GM20431 (cell line): ENCODE measurements around the gene CLSTN2.

ENCODE experiments used
- in situ Hi-C: fragments of 300-500 bp; cut with MseI, MboI; formaldehyde crosslinking; loops from one replicate; pipeline ENCODE4 v1.15.0; 2020; ENCODE audit warnings: low sequenced_read_pairs; ENCODE audit not compliant: unreplicated experiment

The CLSTN2 gene

DNA sequence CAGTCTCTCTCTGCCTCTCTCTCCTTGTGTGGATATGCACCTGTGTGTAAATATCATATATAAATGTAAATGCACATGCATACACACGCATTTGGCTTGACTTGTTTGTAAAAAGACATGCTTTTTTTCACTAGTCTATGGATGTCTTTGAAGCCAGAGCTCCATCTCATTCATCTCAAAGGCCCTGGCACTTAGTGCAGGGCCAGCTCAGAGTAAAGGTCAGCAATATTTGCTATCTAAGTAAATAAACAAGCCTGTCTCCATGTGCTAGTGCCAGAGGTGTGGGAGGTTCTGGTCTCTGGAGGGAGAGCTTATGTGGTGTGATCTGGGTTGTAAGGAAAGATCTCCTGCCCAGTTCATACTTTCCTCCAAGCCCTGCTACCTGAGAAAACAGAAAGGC, 5.6 kb downstream of the CLSTN2 start:
- in situ Hi-C loops = no loop called here

DNA sequence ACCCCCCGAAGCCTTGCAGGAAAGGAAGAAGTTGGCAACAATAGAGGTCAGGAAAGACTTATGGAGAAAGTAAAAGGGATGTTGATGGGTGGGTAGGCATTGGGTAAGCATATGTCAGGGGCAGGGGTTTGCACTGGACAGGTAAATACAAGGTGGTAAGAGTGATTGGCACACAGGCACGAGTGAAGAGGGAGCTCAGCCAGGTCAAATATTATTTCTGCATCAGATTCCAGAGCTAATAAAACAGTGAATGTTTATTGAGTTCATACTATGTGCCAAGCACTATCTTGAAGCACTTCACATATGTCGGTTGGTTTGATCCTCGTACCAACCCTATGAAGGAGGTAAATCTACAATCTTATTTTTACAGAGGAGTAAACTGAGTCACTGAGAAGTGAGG, 6.6 kb downstream of the CLSTN2 start:
- in situ Hi-C loops = no loop called here

DNA sequence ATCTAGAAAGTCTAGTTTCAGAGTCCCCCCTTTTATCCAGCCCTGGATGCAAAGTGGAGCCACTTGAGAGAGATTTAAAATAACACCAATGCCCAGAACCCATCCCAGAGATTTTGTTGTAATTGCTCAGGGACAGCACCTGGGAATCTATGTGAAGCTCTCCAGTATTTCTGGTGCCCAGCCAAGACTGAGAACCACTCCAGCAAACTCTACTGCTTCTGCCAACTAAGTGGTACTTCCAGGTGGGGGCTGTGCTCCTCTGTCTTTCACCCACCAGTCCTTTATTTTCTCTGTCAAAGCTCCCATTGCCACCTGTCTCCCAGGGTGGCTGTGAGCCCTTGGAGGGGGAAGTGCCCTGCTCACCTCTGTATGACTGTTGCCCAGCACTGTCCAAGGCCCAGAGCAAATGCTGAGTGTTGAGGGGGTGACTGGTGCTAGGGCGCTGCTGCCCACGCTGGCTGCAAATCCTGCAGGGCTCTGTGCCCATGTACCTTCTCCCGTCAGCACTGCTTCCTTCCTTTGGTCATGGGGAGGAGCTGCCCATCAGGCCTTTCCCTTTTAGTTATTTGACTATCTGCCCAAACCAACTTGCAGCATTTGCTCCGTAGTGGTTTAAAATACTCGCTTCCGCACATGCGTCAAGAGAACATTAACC, 9.4 kb downstream of the CLSTN2 start:
- in situ Hi-C loops = no loop called here

DNA sequence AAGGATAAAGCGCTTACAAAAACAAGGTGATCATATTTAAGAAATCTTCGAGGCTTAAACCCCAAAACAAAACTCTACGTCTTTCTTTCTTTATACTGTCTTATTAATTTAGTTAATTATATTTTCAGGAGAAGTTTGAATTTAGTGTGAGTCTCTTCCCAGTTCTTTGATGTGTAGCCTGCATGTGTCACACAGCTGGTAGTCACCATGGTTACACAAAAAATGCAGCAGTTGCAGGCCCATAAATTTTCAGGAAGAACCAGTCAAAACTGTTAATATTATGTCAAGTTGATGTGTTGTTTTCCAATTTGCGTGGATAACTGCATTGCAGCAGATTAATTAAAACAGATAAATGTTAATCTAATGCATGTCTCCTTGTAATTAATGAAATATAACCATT, 10.4 kb downstream of the CLSTN2 start:
- in situ Hi-C loops = no loop called here

DNA sequence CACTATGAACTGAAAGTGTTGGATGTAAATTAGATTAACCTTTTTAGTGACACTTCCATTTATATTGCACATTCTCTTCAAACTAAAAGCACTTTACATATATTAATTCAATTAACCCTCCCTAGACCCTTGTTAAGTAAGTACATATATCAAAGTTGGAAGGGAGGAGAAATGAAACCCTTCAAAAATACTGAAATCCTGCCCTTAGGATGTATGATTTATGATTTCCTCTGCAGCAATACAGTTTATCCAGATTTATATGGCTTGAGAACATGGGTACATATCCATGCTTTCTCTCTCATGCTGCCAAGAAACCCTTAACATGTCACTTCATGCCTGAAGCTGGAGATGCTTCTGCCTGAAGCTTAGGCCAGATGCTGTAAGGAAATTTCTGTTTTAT, 11.0 kb downstream of the CLSTN2 start:
- in situ Hi-C loops = no loop called here

DNA sequence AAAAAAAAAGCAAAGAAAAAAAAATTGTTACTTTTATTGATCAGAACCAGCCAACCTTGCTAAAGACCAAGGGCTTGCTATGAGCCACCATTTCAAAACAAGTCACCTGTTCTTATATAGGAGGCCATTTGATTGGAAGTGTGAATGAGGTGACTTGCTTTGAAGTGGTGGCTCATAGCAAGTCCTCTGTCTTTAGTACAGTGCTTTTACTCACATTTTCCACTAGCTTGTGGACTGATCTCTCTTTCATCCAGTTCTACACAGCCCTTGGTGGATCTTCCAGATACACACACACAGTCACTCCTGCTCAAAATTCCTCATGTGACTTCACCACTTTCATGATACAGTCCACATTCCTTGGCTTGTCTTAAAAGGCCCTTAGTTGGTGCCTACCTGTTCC, 13.5 kb downstream of the CLSTN2 start:
- in situ Hi-C loops = no loop called here

DNA sequence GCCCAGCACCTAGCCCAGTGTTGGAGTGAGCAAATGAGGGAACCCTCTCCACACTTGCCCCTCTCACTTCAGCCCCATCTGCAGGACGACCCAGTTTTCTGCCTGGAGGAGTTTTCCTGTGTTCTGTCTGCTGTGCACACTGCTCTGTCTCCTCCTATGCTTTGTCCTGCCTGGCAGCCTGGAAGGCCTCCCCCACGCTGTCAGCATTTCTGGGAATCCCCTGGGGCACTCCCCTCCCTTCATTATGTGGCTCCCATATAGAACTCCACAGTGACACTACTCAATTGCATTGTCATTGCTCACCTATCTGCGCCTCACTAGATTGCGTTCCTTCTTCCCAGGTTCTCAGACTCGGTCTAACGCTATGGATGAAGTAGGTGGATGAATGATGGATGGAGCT, 13.9 kb downstream of the CLSTN2 start:
- in situ Hi-C loops = no loop called here

DNA sequence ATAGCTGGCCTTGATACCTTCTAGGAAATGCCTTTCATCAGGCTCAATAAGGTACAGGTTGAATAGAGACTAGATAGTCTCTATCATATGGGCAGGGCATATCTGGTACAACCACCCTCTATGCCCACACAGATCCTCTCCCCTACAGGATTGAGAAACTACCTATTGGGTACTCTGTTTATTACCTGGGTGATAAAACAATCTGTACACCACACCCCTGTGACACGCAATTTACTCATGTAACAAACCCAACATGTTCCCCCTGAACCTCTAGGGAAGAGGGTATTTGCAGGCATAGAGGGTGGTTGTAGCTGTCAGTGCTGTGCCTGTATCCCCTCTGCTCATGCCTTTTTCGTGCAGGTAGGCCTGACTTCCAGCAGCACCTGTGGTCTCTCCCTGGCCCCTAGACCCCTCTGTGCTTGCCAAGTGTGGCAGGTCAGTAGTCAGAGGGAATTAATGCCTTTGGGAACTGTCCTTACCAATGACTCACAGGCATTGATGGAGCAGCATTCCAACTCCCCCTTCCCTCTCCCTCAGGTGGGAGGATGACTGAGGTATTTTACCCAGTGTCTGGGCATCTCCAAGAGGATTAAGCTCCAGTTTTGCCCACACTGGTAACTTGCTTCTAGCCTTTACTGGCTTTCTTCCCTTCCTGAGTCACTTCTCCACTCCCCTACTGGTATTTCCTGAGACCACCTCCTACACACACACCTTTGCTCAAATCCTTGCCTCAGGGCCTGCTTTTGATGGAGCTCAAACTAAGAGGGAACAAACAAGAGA, 18.3 kb downstream of the CLSTN2 start:
- in situ Hi-C loops = no loop called here

DNA sequence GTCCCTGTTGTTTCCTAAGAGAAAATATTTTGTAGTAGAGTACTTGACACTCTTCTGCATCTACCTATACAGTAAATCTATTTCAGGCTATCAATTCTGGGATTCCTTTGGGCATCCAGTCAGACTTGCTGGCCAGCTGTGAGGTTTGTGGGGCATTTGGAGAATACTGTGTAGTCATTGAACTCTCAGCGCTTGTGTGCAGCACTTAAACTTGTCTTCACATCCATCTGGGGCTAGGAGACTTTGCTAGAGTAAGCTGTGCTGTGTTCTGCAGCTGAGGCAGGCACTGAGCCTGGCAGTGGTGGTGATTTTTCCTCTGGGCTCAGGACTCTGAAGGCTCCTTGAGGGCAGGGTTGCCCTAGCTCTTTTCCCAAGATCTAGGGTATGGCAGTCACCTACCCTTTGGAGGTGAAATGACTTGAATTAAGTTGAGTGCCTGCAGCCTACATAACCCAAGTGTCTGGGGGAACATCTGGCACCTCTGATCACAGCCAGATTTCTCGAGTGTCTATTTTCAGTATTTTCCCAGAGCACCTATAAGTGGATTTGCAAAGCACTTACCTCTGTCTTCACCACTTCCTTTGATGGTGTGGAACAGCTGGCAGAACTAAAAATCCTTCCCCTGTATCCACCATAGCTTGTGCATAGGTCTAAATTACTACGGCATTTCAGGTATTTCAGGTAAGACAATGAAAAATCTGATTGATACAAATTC, 19.3 kb downstream of the CLSTN2 start:
- in situ Hi-C loops = no loop called here

DNA sequence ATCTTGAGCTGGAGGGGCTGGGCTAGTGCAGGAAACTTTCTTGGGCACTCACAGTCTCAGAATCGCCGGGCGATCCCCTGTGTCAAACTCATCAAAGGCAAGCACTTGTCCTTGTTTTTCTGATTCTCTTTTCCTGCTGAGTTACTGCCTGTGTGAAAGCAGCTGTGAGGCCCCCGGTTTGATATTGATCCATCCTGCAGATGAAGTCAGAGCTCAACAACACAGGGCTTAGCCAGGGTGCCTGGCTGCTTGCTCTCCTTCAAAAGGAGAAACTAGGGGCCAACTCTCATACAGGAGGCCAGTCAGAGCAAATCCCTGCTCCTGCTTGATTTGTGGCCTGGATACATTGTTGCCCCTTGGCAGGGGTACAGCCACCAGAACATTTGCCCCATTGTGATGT, 22.9 kb downstream of the CLSTN2 start:
- in situ Hi-C loops = no loop called here

DNA sequence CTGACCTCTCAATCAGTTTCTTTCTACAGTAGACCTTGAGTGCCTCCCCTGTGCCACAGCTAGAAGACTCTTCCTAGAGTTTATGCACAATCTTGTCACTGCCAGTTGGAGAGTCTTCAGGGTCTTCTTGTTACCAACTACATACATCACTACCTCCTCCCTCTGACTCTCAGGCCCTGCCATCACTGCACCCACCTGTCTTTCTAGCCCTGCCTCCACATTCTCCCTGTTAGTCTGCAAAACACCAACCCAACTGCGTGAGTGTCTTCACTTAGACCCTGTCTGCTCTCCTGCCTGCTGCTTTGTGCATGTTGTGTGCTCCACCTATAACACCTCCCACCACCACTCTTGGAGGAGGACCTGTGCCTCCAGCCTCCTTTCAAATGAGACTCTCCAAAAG, 34.4 kb downstream of the CLSTN2 start:
- in situ Hi-C loops = no loop called here

DNA sequence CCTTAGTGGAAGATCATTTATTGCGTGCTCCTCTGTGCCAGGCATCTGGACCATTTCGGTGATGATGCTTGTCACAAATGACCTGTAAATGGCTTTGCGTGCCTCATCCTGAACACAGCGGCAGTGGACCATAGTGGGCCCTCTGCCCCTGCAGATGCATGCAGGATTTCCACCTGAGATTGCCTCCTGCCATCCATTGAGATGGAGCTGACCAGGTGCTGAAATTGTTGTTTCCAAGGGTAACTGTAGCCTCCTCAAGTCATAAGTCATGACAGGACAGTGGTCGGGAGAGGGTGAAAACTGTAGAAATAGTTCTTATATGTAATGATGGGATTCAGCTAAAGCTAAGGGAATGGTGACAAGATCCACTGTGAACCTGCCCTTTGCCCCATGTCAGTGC, 35.5 kb downstream of the CLSTN2 start:
- in situ Hi-C loops = no loop called here

DNA sequence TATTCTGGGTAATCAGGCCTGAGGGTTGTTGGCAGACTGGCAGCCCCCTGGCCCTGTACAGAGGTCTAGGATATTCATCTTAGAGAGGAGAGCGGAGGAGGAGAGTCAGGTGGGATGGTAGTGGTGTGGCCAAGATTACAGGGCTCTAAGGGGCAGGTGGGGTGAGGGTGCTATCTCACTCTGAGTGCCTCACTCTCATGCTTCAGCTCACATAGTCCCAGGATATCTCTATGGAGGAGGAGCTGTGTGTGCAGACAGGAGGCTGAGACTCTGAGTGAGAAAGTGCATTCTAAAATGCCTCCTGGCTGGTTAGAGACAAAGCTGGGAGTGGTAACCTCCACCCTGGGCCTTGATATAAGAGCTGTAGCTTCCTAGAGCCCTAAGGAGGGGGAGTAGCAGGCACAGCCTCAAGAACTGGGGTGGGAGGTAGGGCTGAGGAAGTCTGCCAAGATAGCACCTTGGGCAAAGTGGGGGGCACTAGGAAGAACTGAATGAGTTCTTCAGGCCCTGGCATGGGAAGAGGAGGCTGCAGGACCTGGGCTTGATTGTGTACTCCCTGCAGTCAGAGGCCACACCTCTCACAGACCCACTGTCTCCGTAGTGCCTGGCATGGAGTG, 39.9 kb downstream of the CLSTN2 start:
- in situ Hi-C loops = no loop called here

DNA sequence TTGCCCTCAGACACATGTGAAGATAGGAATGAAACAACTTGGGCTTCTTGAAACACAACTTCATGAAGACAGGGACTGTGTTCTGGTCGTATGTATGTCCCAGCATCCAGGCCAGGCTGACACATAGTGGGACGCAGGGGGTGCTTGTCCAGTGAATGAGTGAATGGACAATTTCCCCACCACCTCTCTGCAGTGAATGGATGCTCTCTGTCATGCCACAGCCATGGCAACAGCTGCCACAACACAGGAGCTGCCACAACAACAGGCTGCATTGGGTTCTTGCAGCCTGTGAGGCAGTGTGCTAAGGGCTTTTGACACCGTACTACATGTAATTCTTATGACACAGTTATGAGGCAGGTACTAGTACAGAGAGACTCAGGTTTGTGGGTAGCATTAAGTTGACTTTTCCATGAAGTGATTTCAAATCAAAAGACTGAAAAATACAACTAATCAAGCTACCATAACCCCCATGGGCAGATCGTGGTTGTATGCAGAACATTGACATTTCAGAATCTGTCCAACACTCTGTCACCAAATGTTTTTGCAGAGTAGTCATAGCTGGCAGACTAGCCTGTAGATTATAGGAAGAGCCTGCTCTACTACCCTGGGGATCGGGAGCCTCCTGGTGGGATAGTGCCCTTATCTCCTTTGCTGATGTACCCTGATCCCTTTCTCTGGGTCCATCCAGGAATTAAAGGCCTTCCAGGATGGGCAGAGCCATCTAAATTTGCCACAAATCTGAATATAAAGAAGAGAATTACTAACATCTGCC, 40.8 kb downstream of the CLSTN2 start:
- in situ Hi-C loops = no loop called here

DNA sequence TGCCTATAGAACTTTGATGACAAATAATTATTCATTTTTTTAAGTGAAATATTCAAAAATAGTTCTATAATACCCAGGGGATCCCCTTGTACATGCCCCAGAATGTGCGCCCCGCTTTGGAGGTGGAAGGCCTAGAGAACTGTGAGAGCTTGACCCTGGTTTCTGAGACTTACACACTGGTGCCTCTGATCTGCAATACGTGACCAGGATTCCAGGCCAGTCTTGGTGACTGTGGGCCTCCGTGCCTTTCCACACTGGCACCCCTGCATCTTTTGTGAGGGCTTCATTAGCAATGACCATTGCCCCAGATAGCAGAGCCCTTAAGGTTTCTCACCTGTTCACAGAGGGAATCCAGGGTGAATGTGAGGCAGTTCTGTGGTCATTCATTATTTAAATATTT, 44.0 kb downstream of the CLSTN2 start:
- in situ Hi-C loops = no loop called here

DNA sequence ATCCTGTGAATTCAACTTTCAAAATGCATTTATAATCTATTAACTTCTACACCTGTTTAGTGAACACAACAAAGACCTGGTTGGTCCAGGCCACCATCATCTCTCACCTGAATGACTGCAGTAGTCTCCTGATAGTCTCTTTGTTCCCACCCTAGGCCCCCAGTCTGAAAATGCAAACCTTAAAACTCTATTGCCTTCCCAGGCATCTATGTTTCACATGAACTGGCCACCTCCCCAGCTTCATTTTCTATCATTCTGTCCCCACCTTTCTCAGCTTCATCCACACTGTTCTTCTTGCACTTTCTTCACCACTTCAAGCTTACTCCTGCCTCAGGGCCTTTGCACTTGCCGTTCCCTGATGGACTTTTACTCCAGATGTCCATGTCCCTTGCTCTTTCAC, 45.0 kb downstream of the CLSTN2 start:
- in situ Hi-C loops = no loop called here

DNA sequence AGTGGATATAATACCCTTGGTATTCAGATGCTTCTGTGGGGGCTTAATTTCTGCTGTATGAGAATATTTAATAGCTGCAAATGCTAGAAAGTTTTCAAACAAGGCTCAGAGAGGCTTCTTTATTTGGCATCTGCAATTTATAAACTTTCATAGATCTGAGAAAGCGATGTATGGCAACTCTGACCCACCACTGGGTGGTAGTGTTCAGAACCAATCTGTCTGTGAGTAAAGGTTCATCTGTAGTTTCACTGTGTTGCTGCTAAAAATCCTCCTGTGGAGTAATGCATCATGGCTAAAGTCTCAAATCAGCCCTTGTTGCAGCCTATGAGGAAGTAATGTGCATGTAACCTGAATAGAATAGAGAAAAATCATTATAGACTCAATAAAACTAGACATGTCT, 47.4 kb downstream of the CLSTN2 start:
- in situ Hi-C loops = no loop called here

DNA sequence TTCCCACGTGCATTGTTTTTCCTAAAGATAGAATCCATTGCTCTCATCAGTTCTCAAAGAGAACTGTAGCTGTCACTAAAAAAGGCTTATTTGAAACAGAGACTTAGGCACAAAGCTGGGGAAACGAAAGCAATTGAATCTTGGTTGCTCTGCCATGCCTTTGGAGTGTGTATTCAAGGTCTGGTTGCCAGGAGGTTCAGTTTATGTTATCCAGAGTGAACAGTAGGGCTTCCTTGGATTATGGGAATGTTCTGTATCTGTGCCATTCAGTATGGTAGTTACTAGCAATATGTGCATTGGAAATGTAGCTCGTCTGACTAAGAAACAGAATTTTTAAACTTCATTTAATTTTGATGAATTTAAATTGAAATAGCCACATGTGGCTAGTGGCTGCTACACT, 50.6 kb downstream of the CLSTN2 start:
- in situ Hi-C loops = no loop called here

DNA sequence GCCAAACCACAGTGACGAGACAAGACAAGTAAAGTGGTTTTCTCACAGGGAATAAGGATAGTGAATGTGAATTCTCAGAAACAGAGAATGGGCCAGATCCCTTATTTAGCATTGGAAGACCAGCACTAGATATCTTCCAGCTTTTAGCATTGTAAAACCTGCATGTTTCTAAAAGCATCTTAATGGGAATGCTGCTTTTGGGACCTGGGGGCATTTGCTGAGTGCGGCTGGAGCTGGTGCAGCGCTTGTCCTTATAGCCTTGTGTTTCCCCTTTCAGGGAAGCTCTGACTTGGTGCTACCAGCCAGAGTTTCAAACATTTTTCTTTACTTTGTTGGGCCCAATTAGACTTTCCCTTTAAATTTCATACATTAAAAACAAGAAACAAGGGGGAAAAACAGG, 52.9 kb downstream of the CLSTN2 start:
- in situ Hi-C loops = no loop called here

DNA sequence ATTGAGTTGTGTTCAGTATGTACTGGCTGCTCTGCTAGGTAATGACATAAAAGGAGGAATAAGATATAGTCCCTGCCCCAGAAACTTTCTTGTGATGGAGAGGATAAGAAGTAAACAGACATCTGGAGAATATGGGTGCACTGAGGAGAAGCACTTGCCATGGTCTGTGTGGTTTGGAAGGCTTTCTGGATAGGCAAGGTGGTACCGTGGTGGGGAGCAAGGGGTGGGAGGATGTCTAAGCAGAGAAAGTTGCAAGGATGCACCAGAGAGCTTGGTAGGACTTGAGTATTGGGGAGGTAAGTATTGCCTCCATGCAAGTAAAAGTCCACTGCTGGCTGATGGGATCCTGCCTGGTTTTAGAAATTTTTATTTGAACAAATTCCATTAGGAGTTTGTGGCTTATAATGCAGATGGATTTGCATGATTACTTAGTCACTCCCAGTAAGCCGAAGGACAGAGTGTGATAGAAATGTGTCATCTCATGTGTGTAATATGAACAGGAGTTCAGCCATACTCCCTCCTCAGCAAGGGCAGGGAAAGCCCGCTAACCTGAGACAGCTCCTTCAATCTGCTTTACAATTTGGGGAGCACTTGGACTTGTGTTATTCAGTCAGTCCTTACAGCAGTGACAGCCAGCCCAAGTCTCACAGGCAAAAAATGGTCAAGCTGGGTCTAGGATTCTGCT, 53.6 kb downstream of the CLSTN2 start:
- in situ Hi-C loops = no loop called here
